HG03175 (cell line): ENCODE measurements around the gene OR2G6.
"Not testable (repeated sequence)": the region's sequence is repeated elsewhere in the genome, so short reads cannot be mapped to it uniquely, and the experiment has no call there.

Experiments
- ATAC-seq: cut with Tn5 transposase; IDR thresholded peaks from one replicate; pipeline ENCODE4 v1.9.1; 2021; ENCODE audit warnings: mild to moderate bottlenecking, moderate library complexity; ENCODE audit not compliant: unreplicated experiment

OR2G6 gene

GRCh38 chr1:248573856-248574255 is 66.0 kb downstream of the OR2G6 start:
- ATAC-seq: not testable (repeated sequence)

- not testable (repeated sequence) for ATAC-seq
Observed at GRCh38 chr1:248574657-248575056, 66.8 kb downstream of the OR2G6 start, which contains the start of gene OR2T34. TSS of gene OR2T34 (minus strand) at chr1:248574757. CDS start at chr1:248574757, 0 bp downstream.

- no peak for ATAC-seq
Observed at GRCh38 chr1:248576260-248576980, 68.5 kb downstream of the OR2G6 start.
